ENCODE data around the gene VMAC. TPM values are rescaled to one million over a fixed set of nuclear protein-coding genes. Genes with fewer than 3 reads are reported as not detected.

VMAC gene
- total and polyA plus RNA-seq, 9 of the 15 experiments (the other 6 are each of a cell fraction or from before 2014, with no cell fraction given), result 0.03 to 3.4 (median 1.1) TPM

- intact Hi-C loops (cut with micrococcal nuclease), result no loop called here
- 83% methylated on average over 1 of the region's 1 CpG for WGBS (ENCODE audit: insufficient coverage, low coverage, missing lambda C conversion rate)
- FAIRE-seq, result no peak
- TF ChIP-seq NR2C1 (IDR thresholded peaks at IDR 0.05), result no peak
- no peak for TF ChIP-seq NR2C1 (tag; IDR thresholded peaks at IDR 0.05)
- no peak for TF ChIP-seq SOX6 (IDR thresholded peaks at IDR 0.05)
- no peak for TF ChIP-seq CBX2 (IDR thresholded peaks at IDR 0.05; ENCODE audit: insufficient read depth, low read length, poor library complexity, severe bottlenecking)
- no peak for TF ChIP-seq ESRRB (CRISPR knock-in tag; IDR thresholded peaks at IDR 0.05; ENCODE audit: borderline replicate concordance)
- TF ChIP-seq NUFIP1 (IDR thresholded peaks at IDR 0.05; ENCODE audit: partially characterized antibody), result no peak
- no peak for TF ChIP-seq TFE3 (CRISPR knock-in tag; IDR thresholded peaks at IDR 0.05)
- no peak for TF ChIP-seq SAFB2 (IDR thresholded peaks at IDR 0.05; ENCODE audit: borderline replicate concordance, low read depth, low read length, severe bottlenecking)
- TF ChIP-seq RBM34 (IDR thresholded peaks at IDR 0.05; ENCODE audit: borderline replicate concordance, insufficient read depth, low read length), result no peak
- TF ChIP-seq MITF (IDR thresholded peaks at IDR 0.05), result no peak
- no peak for TF ChIP-seq ZBTB49 (CRISPR knock-in tag; IDR thresholded peaks at IDR 0.05; ENCODE audit: borderline replicate concordance)
- Histone ChIP-seq H3K4me2 (ENCODE audit: insufficient read depth, low read length) (no peak overlapping the region), H3K9me1 (ENCODE audit: control insufficient read depth, insufficient read depth, low read length) (no peaks in the 10 kb centered on the region), H2AFZ (ENCODE audit: low read depth, low read length) (no peak overlapping the region), H3K79me2 (ENCODE audit: control insufficient read depth, insufficient read depth, low read length) (no peaks in the 10 kb centered on the region), H3K4me3 (no peak overlapping the region), H3K27ac (ENCODE audit: extremely low read depth, low read depth, low read length) (no peak overlapping the region), H4K20me1 (replicated peaks; ENCODE audit: control insufficient read depth, insufficient read depth, low read length) (no peaks in the 10 kb centered on the region), H3K4me1 (replicated peaks in 1 of 2; ENCODE audit: control insufficient read depth in 2 of 2, insufficient read depth in 2 of 2, low read length in 2 of 2) (peaks cover 0 to 20% of the 10 kb centered on the region in 2 experiments; a peak in 2 of 5 replicates), H3K9ac (ENCODE audit: insufficient read depth in 1 of 2, low read depth in 2 of 2, low read length in 2 of 2) (no peak overlapping the region), H3K36me3 (ENCODE audit: control insufficient read depth, insufficient read depth, low read length) (peaks cover 21% of the 10 kb centered on the region; the same call in 1 of the 3 replicates), H3K27me3 (ENCODE audit: control insufficient read depth in 2 of 2, insufficient read depth in 2 of 2, low read length in 2 of 2) (no peaks in the 10 kb centered on the region), H3K9me3 (replicated peaks; ENCODE audit: control insufficient read depth, insufficient read depth, low read depth, low read length) (no peaks in the 10 kb centered on the region)
- ATAC-seq, result no peak
- BruUV-seq (replicated peaks), result no TSS peak
- DNase-seq (ENCODE audit: extremely low read depth in 1 of 4, low spot score in 3 of 4), result no peak
- ChIA-PET POLR2A (interaction anchor here (0.6 to 1.6 kb wide), 4 partner anchors 9 to 40 kb away, joined by 4 to 7 read pairs (median 6); no protein-coding TSS in a partner anchor), CTCF (ENCODE audit: low intra/inter-chr PET ratio) (interaction anchor here (0.6 kb wide), 1 partner anchor 76 kb away, joined by 4 read pairs; no protein-coding TSS in a partner anchor)
- in situ Hi-C loops (cut with MboI), result no loop called here
Measured at GRCh38 chr19:5911366-5911765, 6.7 kb downstream of the VMAC start.
